T-helper 2 cell (primary cell): ENCODE data around the gene HPS4.

Source experiments
- DNase-seq, 5 experiments: peaks; one replicate each; pipeline versions ENCODE4 v3.0.0 to v3.0.0-alpha.2; 2012 to 2022

Gene HPS4

GRCh38 chr22:26496456-26496855, 12.9 kb upstream of the HPS4 start:
- DNase-seq: no peak

DNA sequence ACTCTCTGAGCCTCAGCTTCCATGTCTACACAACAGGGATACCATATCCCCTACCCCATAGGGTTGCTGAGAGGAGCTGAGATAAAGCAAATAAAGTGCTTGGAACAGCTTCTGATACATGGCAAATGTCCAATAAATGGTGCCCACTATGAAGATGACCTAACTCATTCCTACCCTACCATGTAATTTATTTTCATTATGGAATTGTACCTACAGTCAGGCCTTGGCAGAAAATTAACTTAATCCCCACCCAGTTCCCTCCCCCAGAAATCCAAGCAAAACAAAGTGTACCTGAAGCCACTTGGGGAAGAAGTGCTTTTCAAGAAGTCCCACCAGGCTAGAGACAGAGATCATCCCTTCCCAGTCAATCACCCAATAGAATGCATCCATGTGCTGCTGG, 10.9 kb upstream of the HPS4 start:
- DNase-seq: no peak

DNA sequence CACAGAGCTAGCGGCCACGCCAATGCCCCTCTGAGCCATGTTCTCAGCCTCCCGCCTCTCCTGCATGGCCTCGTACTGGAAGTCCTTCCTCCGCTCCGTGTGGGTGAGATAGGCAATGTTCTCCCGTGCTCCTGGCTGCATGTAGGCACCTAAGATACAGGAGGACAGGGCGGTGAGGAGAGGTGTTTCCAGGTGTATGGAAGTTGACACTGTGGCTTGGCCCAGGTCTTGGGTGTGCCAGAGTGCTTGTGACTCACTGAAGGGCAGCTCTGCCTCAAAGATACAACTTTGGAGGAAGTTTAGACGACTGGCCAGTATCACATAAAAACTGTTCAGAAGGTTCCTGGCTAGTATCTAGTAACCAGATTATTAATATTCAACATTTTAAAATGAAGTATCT, 8.6 kb upstream of the HPS4 start:
- DNase-seq: no peak

- DNase-seq: no peak
Observed at GRCh38 chr22:26489447-26490036, 6.0 kb upstream of the HPS4 start.

GRCh38 chr22:26487996-26488395, 4.4 kb upstream of the HPS4 start:
- DNase-seq: no peak

DNA sequence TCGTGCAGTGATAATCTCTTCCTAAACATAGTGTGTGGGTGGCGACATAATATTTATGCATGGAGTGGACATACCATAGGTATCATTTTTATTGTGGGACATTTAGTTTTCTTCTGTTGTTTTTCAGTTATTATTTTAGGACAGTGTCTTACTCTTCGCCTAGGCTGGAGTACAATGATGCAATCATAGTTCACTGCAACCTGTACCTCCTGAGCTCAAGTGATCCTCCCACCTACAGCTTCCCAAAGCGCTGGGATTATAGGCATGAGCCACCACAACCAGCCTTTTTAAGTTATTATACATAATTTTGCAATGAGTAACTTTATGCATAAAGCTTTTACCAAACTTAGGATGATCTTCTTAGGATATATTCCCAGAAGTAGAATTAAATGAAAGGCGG, 2.8 kb upstream of the HPS4 start:
- no peak for DNase-seq

DNA sequence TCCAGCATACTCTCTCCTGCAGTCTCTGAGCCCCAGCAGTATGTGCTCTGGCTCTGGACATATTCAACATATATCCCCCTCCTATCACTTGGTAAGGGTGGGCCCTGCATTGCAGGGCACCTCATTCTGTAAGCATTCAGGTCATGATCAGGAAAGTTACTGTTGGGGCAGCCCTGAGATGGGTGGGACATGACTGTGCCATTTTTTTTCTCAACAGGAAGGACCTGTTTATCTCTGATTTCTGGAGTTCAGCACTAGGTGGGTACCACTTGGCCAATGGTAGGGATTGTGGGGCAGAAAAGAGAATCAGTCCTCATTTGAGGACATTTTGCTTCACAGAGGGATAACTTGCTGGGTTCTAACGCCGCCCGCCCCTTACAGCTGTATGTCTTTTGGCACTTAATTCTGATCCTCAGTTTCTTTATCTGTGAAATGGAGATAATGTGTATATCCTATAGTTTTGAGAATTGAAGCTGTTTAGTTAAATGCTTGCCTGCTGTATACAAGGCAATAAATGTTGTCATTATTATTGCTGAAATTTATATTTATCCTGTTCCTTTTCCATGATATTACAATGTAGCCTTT, 2.3 kb upstream of the HPS4 start:
- DNase-seq: no peak

GRCh38 chr22:26485013-26485412, 1.4 kb upstream of the HPS4 start:
- DNase-seq: no peak

GRCh38 chr22:26484360-26484706, 750 bp upstream of the HPS4 start:
- DNase-seq: peak in 2 of 5 experiments; percentile 29 to 63

DNA sequence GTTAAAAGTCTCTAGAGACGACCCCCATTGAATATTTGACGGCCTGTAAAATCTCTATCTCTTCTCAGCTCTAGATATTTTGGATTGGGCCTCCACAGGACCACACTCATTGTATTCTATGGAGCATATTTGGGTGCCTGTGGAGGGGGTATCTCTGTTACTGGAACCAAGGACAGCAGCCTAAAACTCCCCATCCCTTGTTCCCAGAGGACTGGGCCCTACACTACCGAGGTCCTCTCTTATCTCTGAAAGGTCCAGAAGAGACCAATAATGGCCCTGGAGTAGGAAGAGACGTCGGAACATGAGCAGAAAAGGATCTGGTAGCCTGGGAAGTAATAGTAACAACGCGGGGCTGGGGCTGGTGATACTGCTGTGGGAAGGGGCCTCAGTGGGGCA, 542 bp downstream of the HPS4 start:
- no peak for DNase-seq

DNA sequence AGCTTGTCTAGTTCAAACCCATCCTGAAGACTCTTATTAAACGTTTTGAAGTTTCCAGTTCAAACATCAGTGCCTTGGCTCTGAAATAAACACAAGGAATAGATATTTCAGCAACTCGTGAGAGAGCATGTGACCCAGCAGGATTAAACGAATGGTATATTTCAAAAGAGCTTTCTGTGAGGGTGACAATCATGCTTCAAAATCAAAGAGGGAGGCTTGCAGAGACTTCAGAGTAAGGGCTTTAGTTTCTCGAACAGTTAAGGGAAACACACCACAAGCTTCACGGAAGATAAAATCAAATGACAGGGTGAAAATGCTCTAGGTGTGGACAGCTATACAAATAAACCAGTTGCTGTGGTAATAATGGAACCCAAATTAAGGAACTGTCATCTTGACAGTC, 1.4 kb downstream of the HPS4 start:
- peak in 1 of 5 experiments; percentile 59 for DNase-seq

GRCh38 chr22:26481694-26482093, 1.9 kb downstream of the HPS4 start:
- peak in 1 of 5 experiments; percentile 34 for DNase-seq

- no peak for DNase-seq
Observed at GRCh38 chr22:26481112-26481693, 2.4 kb downstream of the HPS4 start.

- no peak for DNase-seq
Observed at GRCh38 chr22:26480611-26480932, 3.0 kb downstream of the HPS4 start.

DNA sequence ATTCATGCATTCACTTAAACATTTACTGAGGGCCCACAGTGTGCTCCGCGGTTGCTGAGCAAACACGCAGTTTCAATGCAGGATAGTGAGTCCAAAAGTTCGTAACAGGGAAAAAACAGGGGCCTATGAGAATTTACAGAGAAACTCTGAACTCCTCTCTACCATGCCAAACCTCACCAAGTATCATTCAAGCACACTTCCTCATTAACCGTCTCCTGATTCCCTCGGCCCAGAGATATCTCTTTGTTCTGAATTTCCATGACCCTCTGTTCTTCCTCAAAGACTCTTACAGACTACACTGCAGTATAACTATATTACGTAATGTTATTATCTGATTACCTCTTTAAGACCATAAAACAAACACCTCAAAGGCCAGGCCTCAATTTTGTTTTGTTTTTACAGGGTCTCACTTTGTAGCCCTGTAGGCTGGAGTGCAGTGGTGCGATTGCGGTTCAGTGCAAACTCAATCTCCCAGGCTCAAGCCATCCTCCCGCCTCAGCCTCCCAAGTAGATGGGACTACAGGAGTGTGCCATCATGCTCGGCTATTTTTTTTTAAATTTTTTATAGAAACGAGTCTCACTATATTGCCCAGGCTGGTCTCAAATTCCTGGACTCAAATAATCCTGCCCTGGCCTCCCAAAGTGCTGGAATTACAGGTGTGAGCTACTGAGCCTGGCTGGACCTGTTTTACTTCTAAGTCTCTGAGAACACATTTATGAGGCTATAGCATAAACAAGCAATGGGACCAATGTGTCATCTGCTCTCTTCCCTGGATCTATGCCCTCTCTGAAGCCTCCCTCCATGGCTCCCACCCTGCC, 3.6 kb downstream of the HPS4 start:
- DNase-seq: peak in 1 of 5 experiments; percentile 20

DNA sequence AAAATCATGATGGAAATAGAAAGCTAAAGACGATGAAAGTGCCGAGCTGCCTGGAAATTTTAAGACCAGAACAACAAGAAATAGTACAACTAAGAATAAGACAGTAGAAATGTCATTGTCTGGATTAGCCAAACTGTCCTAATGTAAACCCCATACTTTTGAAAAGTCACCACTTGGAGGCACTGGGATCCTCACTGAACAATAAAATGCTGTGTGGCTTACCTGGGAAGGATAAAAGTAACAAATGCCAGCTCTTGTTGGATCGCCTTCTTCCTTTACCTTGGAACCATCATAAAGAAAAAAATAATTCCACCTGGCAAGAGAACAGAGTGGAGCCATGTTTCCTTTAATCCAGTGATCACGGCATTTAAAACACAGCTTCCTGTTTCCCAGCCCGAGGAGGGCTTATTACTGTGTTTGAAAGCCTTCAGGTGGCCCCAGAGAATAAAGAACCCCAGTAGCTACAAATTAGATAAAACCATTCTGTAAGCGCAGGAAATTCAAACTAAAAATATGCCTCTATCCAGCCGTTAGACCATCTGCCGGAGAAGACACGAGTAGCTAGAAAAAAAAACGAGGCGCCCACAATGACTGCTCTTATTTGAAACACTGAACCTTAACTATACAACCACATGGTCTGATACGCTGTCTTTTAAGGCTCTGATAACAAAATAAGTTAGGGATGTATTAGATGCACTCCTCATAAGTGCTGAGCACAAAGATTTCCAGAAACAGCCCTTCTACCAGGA, 4.4 kb downstream of the HPS4 start:
- DNase-seq: peak in 1 of 5 experiments; percentile 22

- DNase-seq: no peak
Observed at GRCh38 chr22:26477341-26477731, 6.2 kb downstream of the HPS4 start.

- peak in 1 of 5 experiments; percentile 50 for DNase-seq
Observed at GRCh38 chr22:26476705-26477340, 6.8 kb downstream of the HPS4 start.

GRCh38 chr22:26474682-26475081, 8.9 kb downstream of the HPS4 start:
- DNase-seq: no peak

DNA sequence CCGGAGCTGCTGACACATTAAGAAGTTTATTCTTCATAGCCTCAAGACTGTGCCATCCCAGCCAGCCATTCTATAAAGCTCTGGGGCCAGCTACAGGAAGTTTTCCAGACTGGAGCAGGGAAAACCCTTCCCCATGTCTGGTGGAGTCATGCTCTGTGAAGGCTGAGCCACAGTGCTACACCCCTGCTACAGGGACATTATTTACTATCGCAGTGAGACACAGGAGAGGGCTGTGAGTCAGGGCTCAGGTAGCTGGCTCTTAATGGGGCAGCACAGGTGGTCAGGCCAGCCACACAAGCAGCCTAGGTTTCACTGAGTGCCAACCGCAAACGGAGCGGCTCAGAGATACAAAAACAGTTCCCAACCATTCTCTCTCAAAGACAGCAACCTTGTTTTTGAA, 12.1 kb downstream of the HPS4 start:
- DNase-seq: no peak

DNA sequence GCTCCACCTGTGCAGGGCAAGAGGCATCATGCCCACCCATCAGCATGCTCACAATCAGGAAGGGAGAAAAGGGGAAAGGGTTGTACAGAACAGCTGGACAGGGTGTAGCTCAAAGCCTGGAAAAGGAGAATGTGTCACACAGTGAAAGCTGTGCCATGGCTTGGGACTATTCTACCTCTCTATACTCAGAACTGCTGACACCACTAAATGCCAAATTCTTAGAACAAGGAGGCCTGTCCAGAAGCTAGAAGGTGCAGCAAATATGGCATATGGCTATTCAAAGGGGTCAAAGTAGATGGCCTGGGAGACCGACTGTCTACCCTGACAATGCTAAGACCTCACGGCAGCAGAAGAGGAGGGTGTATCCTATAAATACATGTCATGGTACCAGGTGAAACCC, 12.8 kb downstream of the HPS4 start:
- DNase-seq: no peak

DNA sequence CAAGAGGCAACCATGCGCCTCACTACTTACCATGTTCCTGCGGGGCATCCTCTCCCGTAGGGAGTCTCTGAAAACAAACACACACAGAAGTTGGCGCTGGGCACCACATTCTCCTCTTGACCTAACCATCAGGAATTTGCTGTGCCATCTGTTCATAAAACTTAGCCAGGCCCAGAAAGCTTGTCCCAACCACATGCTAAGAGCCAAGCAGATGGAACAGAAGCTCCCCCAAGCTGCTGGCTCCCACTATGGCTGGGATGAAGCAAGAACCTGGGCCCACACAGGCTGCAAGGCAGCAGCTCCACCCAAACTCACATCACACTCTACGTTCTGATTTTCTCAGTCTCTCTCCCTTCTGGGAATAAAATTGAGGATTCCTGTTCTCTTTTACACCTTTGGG, 17.4 kb downstream of the HPS4 start:
- DNase-seq: no peak

DNA sequence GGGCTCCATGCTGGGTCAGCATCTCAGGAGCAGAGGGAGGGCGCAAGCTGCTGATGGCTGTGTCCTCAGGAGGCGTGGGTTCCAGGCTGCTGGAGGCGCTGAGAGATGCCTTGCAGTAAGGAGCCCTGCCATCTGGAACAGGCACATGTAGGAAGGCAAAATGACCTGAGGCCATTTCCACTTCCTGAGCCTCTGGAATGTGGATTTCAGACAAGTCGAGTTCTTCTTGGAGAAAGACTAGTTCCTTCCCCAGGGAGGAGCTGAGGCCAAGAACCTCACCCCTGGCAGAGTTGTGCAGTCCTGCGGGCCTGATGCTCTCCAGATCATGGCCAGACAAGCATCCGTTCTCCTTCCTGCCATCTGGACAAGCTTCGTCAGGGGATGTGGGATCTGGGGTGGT, 19.3 kb downstream of the HPS4 start:
- no peak for DNase-seq
